HG02938 (cell line): ENCODE results near the gene BCL7A.
"Not testable (repeated sequence)": the region's sequence is repeated elsewhere in the genome, so short reads cannot be mapped to it uniquely, and the experiment has no call there.

ENCODE experiments used
- ATAC-seq: cut with Tn5 transposase; IDR thresholded peaks from one replicate; pipeline ENCODE4 v1.9.1; 2021; ENCODE audit warnings: mild to moderate bottlenecking, moderate library complexity; ENCODE audit not compliant: unreplicated experiment

Gene BCL7A

DNA sequence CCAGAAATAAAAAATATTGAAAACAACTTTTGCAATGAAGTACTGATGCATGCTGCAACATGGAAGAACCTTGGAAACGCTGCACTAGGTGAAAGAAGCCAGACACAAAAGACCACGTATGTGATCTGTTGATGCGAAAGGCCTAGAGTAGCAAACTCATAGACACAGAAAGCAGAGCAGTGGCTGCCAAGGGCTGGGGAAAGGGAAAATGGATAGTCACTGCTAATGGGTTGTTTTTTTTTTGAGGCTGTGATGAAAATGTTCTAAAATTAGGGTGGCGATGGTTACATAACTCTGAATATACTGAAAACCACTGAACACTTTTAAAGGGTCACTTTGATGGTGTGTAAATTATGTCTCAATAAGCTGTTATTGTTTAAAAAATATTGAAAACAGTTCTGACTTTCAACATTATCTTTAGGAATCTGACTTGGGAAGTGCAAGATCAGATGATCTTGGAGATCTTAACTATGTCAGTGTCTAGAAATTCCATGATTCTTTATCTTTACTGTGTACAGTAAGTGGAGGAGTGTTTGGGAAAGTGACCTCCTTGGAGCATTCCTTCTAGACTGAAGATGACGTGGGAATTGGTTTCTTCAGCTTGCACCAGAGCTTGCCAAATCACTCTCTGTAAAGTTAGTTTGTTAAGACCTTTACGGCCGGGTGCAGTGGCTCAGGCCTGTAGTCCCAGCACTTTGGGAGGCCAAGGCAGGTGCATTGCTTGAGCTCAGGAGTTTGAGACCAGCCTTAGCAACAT lies 69.3 kb downstream of the BCL7A start:
- no peak for ATAC-seq

DNA sequence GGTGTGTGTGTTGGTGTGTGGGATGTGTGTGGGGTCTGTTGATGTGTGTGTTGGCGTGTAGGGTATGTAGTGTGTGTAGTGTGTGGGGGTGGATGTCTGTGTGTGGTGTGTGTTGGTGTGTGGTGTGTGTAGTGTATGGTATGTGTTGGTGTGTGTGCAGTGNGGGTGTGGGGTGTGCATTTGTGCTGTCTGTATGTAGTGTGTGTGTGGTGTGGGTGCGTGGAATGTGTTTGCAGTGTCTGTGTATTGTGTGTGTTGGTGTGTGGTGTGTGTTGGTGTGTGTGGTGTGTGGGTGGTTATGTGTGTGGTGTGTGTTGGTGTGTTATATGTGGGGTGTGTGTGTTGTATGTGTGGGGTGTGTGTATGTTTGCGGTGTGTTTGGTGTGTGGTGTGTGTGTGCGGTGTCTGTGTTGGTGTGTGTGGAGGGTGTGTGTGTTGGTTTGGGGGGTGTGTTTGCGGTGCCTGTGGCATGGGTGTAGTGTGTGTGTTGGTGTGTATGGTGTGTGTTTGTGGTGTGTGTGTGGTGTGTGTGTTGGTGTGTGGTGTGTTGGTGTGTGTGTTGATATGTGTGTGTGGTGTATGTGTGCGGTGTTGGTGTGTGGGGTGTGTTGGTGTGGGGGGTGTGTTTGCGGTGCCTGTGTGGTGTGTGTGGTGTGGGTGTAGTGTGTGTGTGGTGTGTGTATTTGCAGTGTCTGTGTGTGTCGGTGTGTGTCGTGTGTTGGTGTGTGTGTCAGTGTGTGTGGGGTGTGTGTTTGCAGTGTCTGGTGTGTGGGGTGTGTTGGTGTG lies 71.6 kb downstream of the BCL7A start:
- no peak for ATAC-seq

DNA sequence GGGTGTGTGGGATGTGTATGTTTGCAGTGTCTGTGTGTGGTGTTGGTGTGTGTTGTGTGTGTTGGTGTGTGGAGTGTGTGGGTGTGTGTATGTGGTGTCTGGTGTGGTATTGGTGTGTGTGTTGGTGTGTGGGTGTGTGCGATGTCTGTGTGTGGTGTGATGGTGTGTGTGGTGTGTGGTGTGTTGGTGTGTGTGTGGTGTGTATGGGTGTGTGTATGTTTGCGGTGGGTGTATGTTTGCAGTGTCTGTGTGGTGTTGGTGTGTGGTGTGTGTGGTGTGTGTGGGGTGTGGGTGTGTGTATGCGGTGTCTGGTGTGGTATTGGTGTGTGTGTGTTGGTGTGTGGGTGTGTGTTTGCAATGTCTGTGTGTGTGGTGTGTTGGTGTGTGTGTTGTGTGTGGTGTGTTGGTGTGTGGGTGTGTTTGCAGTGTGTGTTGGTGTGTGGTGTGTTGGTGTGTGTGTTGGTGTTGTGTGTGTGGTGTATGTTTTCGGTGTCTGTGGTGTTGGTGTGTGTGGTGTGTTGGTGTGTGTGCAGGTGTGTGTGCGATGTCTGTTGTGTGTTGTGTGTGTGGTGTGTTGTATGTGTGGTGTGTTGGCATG lies 72.6 kb downstream of the BCL7A start:
- no peak for ATAC-seq

DNA sequence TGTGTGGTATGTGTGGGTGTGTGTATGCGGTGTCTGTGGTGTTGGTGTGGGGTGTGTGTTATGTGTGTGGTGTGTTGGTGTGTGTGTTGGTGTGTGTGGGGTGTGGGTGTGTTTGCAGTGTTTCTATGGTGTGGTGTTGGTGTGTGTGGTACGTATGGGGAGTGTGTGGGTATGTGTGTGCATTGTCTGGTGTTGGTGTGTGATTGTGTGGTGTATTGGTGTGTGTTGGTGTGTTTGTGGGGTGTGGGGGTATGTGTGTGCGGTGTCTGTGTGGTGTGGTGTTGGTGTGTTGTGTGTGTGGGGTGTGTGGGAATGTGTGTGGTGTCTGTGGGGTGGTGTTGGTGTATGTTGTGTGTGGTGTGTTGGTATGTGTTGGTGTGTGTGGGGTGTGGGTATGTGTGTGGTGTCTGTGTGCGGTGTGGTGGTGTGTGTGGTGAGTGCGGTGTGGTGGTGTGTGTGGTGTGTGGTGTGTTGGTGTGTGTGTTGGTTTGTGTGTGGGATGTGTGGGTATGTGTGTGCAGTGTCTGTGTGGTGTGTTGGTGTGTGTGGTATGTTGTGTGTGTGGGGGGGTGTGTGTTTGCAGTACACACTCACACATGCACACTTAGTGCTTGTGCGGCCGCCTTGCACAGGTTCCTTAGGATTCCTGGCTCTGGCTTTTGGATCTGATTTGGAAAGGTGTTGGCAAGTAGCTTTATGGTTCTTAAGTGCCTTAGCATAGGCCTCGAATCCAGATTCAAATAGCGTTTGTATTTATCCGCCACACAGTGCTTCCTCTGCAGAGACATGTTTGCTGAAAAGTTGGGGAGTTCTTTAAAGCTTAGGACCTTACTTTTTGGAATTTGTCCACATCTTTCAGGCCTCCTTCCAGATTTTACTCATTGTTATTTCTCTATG lies 73.3 kb downstream of the BCL7A start:
- no peak for ATAC-seq

DNA sequence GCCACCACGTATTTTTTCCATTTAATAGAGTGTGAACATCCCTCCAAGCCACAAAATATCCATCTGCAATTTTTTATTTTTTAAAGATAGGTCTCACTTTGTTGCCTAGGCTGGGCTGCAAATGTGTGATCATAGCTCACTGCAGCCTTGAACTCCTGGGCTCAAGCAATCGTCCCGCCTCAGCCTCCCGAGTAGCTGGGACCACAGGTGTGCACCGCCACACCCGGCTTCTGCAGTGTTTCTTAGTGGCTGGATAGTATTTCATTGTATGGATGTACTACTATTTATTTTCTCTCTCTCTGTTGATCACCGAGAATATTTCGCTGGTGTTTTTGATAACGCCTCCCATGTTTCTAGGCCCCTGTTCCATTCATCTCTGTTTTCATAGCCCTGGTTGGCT lies 74.3 kb downstream of the BCL7A start:
- no peak for ATAC-seq

DNA sequence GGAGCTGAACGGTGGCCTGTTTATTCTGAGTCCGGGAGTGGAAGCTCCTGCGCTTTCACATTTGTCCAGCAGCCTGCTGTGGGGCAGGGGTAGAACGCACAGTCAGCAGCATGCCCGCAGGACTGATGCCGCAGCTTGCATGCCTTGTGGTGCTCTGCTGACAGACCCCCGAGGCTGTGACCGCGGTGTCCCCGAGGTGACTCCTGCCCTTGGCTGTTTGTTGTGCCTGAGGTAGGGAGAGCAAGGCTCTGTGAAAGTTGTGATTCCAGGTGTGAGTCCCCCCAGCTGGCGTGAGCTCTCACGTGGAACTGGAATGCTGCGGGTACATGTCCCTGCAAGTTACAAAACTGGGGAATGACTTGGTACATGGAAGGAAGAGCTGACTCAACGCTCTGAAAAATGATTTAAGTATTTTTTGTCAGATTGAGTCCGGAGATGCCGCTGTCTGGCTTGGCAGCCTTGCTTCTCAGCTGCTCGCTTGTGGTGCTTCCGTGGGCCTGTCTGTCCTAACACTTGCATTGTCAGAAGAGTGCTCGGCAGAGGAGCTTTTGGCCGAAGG lies 75.0 kb downstream of the BCL7A start:
- no peak for ATAC-seq

DNA sequence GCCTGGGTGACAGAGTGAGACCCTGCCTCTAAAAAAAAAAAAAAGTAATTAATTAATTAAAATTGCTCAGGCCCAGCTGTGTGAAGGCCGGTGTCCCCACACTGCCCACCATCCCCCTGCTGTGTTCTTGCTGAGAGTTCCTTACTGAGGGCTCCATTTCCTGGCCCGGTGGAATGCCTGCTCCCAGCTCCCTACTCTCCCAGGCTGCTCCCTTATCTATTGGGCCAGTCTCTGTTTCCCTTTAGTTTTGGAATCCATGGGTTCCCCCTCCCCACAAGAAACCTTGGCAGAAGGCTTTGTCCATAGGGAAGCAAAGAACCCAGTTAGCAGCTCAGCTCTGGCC lies 75.9 kb downstream of the BCL7A start:
- no peak for ATAC-seq

DNA sequence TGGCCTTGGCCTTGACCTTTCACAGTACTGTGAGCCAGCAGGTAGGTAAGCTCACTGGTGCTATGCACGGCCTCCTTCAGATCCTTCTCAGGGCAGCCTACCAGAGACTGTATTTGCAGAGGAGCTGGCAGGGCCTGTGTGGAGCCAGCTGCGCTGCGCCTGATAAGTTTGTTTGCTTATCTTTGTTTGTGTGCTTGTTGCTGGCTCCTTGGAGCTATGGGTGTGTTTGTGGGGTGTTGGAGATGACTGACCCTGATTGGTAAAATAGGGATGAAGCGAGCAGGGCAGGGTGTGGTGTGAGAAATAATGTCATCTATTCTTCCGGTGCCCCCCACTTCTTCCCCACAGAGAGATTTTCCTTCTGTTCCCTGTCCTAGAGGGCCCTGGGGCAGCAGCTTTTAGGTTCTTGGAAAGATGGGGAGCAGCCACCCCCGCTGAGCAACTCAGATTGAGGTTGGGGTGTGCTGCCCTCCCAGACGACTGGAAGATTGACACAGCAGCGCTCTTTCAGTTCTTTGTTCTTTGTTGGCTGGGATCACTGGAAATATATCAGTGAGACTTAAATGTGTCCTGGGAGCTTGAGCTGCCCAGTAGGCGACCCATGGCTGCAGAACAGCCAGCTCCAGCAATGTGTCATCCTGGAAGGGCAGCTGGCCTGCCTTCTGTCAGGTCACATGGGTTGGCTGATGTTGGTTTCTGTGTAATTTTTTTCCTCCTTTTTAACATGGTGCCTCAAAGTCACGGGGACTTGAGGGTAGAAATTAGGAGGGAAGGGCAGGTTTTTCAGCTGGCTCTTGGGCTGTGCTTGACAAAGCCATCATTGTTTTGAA lies 76.5 kb downstream of the BCL7A start:
- no peak for ATAC-seq

DNA sequence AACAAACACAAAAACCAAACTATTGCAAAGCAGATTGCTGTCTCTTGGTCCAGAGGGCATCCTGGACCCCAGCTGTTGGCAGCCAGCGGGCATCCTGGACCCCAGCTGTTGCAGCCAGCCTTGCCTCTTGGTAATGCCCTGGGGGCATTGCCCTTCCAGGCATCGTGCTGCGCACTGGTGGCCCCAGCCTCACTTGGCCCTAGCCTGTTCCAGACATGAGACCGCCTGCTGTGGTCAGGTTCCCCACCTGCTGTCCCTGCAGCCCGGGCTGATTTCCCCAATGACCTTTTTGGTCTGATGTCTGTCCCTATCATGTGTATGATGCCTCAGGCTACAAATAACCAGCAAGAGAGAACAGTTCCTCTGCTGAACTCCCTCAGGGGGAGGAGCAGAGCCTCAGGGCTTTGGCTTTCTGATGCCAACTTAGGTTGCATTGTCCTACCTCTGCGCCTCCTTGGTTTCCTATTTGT lies 77.6 kb downstream of the BCL7A start:
- ATAC-seq, result no peak

DNA sequence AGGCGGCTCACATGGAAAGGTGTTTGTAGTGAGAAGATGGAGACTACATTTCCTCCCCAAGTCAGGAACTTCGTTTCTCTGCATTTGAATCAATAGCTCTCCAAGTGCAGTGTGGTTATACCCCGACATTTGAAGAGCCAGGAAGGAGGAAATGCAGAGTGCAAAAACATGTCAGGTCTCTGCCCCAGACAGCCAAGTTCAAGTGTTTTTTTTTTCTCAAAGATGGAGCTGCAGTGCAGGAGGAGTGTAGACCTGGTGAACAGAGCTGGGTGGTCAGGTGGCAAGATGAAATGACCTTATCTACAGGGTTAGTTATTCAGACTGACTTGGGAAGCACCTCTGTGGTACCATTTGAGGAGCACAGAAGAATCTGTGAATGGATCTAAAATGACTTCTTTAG lies 78.2 kb downstream of the BCL7A start:
- no peak for ATAC-seq

DNA sequence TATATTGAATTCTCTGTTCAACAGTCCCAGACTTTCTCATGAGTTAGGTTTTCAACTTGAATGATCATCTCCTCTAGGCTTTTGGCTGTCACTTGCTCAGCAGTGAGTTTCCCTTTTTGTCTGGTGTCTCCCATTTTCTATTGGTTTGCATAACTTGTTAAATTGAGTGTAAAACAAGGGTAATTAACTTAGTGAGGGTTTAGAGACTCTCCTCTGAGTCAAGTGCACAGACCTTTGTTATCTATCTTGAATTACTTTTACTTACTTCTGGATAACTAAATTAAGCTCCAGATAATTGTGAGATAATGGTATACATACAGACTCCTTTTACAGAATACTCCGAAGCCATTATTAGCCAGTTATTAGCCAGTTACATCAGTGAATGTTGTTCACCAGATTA lies 78.9 kb downstream of the BCL7A start:
- ATAC-seq, result no peak

DNA sequence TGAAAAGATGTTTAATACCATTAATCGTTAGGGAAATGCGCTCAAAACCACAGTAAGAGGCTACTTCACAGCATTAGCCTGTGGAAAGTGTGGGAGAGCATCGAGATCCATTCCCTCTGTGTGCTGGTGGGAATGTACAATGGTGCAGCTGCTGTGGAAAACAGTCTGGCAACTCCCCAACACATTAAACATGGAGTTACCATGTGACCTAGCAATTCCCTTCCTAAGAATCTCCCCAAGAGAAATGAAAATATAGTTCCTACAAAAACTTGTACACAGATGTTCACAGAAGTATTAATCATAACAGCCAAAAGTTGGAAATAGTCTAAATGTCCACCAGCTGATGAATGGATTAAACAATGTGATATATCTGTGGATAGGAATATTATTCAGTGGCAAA lies 80.6 kb downstream of the BCL7A start:
- ATAC-seq, result no peak

DNA sequence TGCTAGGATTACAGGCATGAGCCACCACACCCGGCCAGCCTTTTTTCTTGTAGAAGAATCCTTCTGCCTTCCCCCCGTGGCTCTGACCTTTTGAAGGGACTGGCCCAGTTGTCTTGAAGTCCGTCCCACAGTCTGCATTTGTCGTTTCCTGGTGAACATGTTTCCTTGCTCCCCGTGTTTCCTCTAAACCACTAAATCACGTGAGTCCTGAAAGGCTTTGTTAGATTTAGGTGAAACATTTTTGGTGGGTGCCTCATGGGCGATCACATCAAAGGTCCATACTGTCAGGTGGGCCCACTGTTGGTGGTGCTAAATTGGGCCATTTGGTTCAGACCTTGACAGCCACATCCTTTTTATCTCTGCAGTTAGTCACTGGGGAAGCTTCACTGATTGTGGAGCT lies 83.2 kb downstream of the BCL7A start:
- ATAC-seq, result no peak

DNA sequence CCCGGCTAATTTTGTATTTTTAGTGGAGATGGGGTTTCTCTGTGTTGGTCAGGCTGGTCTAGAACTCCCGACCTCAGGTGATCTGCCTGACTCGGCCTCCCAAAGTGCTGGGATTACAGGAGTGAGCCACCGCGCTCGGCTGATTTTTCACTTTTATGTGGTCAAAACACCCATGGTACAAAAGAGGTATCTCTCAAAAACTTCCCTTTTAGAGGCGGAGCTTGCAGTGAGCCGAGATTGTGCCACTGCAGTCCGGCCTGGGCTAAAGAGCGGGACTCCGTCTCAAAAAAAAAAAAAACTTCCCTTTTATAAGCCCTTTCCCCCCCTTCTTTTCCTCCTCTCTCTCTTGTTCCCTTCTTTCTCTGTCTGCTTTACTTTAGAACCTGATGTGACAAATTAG lies 83.8 kb downstream of the BCL7A start:
- ATAC-seq, result not testable (repeated sequence)

DNA sequence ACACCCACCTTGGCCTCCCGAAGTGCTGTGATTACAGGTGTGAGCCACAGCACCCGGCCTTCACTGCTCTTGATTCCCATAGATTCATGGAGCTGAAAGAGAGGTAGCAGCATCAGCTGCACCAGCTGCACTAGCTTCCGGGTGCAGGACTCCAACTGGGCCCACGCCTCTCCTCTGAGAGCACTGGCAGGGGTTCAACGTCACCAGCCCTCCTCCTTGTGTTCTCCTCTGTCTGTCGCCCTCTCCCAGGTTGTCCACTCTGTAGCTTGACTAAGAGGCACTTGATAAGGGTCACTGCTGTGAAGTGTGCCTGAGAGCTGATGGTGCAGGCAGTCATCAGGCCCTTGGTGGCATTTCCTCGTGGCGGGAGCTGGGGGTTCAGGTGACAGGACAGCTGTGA lies 85.2 kb downstream of the BCL7A start:
- ATAC-seq, result no peak

DNA sequence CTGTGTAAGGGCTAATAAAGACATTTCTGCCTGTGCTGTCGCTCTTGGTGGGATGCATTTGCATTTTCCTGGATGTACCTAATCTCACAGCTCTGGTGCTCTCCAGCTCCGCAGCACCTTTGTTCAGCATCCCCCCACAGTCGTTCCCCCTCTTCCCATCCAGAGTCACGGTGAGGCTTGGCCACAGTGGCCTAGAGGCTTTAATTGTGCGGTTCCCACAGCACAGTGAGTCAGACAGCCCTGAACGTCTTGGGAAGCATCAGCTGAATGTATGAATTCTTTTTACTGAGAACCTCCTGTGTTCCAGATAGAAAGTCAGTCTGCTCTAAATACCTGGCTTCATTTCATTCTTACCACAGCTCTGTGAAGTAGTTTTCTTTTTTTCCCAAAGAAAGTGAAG lies 85.6 kb downstream of the BCL7A start:
- ATAC-seq, result no peak

DNA sequence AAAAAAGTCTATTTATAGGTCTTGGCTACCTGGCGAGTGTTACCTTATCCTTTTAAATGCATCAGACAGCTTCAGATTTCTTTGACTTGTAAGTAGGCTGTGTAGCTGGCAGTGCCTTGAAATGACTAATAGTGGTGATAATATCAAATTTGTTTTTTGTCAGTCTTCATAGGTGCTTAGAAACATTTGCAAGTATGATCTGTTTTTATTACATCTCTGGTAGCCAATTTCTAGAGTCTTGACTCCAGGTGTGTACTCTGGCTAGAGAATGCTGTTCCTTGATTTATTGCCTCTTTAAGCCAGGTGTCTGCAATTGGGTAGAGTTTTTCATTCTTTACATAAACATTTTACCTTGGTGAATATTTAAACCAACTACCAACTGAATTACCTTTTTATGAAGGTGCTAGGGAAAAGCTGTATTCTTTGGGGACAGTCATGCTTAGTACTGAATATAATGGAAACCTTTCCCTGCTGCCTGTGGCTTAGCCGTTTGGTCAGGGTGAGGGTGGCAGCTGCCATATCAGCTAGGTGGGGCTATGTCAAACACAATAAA lies 89.5 kb downstream of the BCL7A start:
- ATAC-seq, result no peak
